OCI-LY3 (cell line): ENCODE results near the gene SERPINB8.

ENCODE experiments used
- H2AFZ ChIP-seq: fragments of 200-600, 300-600 bp; shearing (Covaris generic); 2 replicates; pipeline ENCODE4 v1.6.0; 2014; ENCODE audit warnings: antibody characterized with exemption, low read depth, low read length
- H3K27ac ChIP-seq: fragments of 200-600, 300-600 bp; sonication (generic); 2 replicates; pipeline ENCODE4 v1.5.1; 2014; ENCODE audit warnings: mild to moderate bottlenecking, low read length, moderate library complexity, mixed read lengths
- H3K27me3 ChIP-seq: fragments of 200-600, 300-600 bp; sonication (generic); 2 replicates; pipeline ENCODE4 v1.6.1; 2014; ENCODE audit warnings: low read depth, low read length, mixed read lengths
- H3K36me3 ChIP-seq: fragments of 200-600, 300-600 bp; sonication (generic); replicated peaks from 2 replicates; pipeline ENCODE3; 2014; ENCODE audit warnings: low read depth, low read length, mixed read lengths
- H3K4me1 ChIP-seq: fragments of 300-600, 200-600 bp; sonication (generic); 2 replicates; pipeline ENCODE4 v1.6.1; 2014; ENCODE audit warnings: low read length, mixed read lengths
- H3K4me2 ChIP-seq: fragments of 200-600, 300-600 bp; sonication (generic); 2 replicates; pipeline ENCODE4 v1.6.1; 2014; ENCODE audit warnings: low read length, mixed read lengths
- H3K4me3 ChIP-seq: fragments of 300-600, 200-600 bp; sonication (generic); 2 replicates; pipeline ENCODE4 v1.5.1; 2014; ENCODE audit warnings: antibody characterized with exemption, mild to moderate bottlenecking, low read length, moderate library complexity
- H3K79me2 ChIP-seq: fragments of 300-600, 200-600 bp; shearing (Covaris generic); 2 replicates; pipeline ENCODE4 v1.6.1; 2014; ENCODE audit warnings: mild to moderate bottlenecking, low read length, mixed read lengths
- H3K9ac ChIP-seq: fragments of 300-600, 200-600 bp; shearing (Covaris generic); 2 replicates; pipeline ENCODE4 v1.6.0; 2014; ENCODE audit warnings: mild to moderate bottlenecking, low read length, moderate library complexity
- H3K9me3 ChIP-seq: fragments of 200-600, 300-600 bp; shearing (Covaris generic); 2 replicates; pipeline ENCODE4 v1.6.1; 2014; ENCODE audit warnings: low read length, mixed read lengths; ENCODE audit not compliant: insufficient read depth
- H4K20me1 ChIP-seq: fragments of 200-600, 300-600 bp; sonication (generic); 2 replicates; pipeline ENCODE4 v1.6.1; 2016; ENCODE audit warnings: low read length, mixed read lengths; ENCODE audit not compliant: insufficient read depth
- CTCF ChIP-seq: fragments of 200-600, 300-600 bp; sonication (generic); IDR thresholded peaks from 2 replicates; pipeline ENCODE4 v1.5.1; 2014; ENCODE audit warnings: antibody characterized with exemption, low read length, low read depth
- EZH2phosphoT487 ChIP-seq: fragments of 200-600 bp; shearing (Covaris generic); IDR thresholded peaks from 2 replicates; pipeline ENCODE4 v1.6.1; 2018; ENCODE audit warnings: antibody characterized with exemption, mixed run types, low read depth

The SERPINB8 gene

GRCh38 chr18:63992751-63993150, 22.9 kb downstream of the SERPINB8 start:
- peaks cover 15% of the 10 kb centered on the region for H3K9me3 ChIP-seq
- H3K27me3 ChIP-seq, result no peaks in the 10 kb centered on the region
- H2AFZ ChIP-seq, result no peak overlapping the region
- H3K4me1 ChIP-seq, result no peaks in the 10 kb centered on the region
- no peak overlapping the region for H3K4me2 ChIP-seq
- TF ChIP-seq EZH2phosphoT487 (no peak), CTCF (no peak)
- no peaks in the 10 kb centered on the region for H3K79me2 ChIP-seq
- H3K27ac ChIP-seq, result no peak overlapping the region
- H4K20me1 ChIP-seq, result no peaks in the 10 kb centered on the region
- no peak overlapping the region for H3K9ac ChIP-seq
- H3K36me3 ChIP-seq, result peaks cover 10% of the 10 kb centered on the region
- no peak overlapping the region for H3K4me3 ChIP-seq

- Histone ChIP-seq H3K36me3 (peaks cover 10% of the 10 kb centered on the region), H3K9me3 (peaks cover 15% of the 10 kb centered on the region), H3K4me2 (no peak overlapping the region), H3K27me3 (no peaks in the 10 kb centered on the region), H3K27ac (no peak overlapping the region), H3K4me3 (no peak overlapping the region), H3K4me1 (no peaks in the 10 kb centered on the region), H3K9ac (no peak overlapping the region), H3K79me2 (no peaks in the 10 kb centered on the region), H4K20me1 (no peaks in the 10 kb centered on the region), H2AFZ (no peak overlapping the region)
- TF ChIP-seq EZH2phosphoT487 (no peak), CTCF (peak; percentile 99)
Observed at GRCh38 chr18:63994783-63995399, 25.0 kb downstream of the SERPINB8 start.

- Histone ChIP-seq H2AFZ (no peak overlapping the region), H4K20me1 (no peaks in the 10 kb centered on the region), H3K27ac (no peak overlapping the region), H3K9ac (no peak overlapping the region), H3K4me3 (no peak overlapping the region), H3K36me3 (peaks cover 10% of the 10 kb centered on the region), H3K27me3 (no peaks in the 10 kb centered on the region), H3K4me1 (no peaks in the 10 kb centered on the region), H3K9me3 (peaks cover 15% of the 10 kb centered on the region), H3K4me2 (no peak overlapping the region), H3K79me2 (no peaks in the 10 kb centered on the region)
- no peak for TF ChIP-seq CTCF
- no peak for TF ChIP-seq EZH2phosphoT487
Observed at GRCh38 chr18:63997041-63997440, 27.2 kb downstream of the SERPINB8 start.

- Histone ChIP-seq H3K36me3 (peaks cover 10% of the 10 kb centered on the region), H3K79me2 (no peaks in the 10 kb centered on the region), H3K9me3 (peaks cover 15% of the 10 kb centered on the region), H3K4me1 (no peaks in the 10 kb centered on the region), H3K4me3 (no peak overlapping the region), H3K27ac (no peak overlapping the region), H3K27me3 (no peaks in the 10 kb centered on the region), H3K4me2 (no peak overlapping the region), H4K20me1 (no peaks in the 10 kb centered on the region), H3K9ac (no peak overlapping the region), H2AFZ (no peak overlapping the region)
- TF ChIP-seq CTCF (no peak), EZH2phosphoT487 (no peak)
Observed at GRCh38 chr18:63997606-63998005, 27.7 kb downstream of the SERPINB8 start.
